HepG2 (cell line): ENCODE measurements around the gene CPHXL2. TPM values are rescaled to one million over a fixed set of nuclear protein-coding genes. Genes with fewer than 3 reads are reported as not detected.
A peak's percentile ranks its signal among the peaks of the same experiment; 100 is the strongest.

Source experiments
- ATAC-seq: fragments of 200-7000 bp; cut with Tn5 transposase; 3 replicates; pipeline ENCODE4 v1.9.1; 2020; ENCODE audit warnings: mild to moderate bottlenecking, moderate library complexity
- BruUV-seq: library from RNA; stranded (reverse); fragments of 400-500 nt; replicated peaks from 2 replicates; lab custom pipeline; 2021; lab: Mats Ljungman, UMichigan
- CTCF ChIA-PET: fragments of 300-600 bp; formaldehyde crosslinking; extraction: SDS; loops from one replicate; lab custom pipeline; 2021; ENCODE audit warnings: low total read pairs, inconsistent platforms, low intra/inter-chr PET ratio; lab: Yijun Ruan, JAX
- POLR2A ChIA-PET: fragments of 350-600 bp; sonication (Branson Sonifier 250); formaldehyde crosslinking; loops from one replicate; lab custom pipeline; 2020; ENCODE audit warnings: antibody characterized with exemption, inconsistent platforms; lab: Yijun Ruan, JAX
- DNase-seq: peaks from one replicate; pipeline ENCODE4 v3.0.0-alpha.2; 2015; ENCODE audit warnings: low spot score
- FAIRE-seq: peaks from 3 replicates; lab custom pipeline; 2011; peaks lifted over from hg19 to GRCh38; lab: Jason Lieb, UNC
- H2AFZ ChIP-seq: one replicate; pipeline ENCODE4 v1.6.1; 2011; ENCODE audit warnings: low read length, inconsistent platforms
- H3K27ac ChIP-seq: fragments of 300-600 bp; 3 replicates; pipeline ENCODE4 v1.8.0; 2011; ENCODE audit warnings: mixed run types, mild to moderate bottlenecking, mixed read lengths, low read length, inconsistent platforms; ENCODE audit not compliant: insufficient read depth; ENCODE audit errors: extremely low read length
- H3K27me3 ChIP-seq, 2 experiments: fragments of 200-600 bp in 1 of 2; 2 replicates in 1 of 2; 3 replicates in 1 of 2; pipeline versions ENCODE4 v1.6.0 to v1.8.0; 2011; ENCODE audit warnings: low read length in 2 of 2, mild to moderate bottlenecking in 2 of 2, moderate library complexity in 2 of 2, inconsistent platforms in 1 of 2; ENCODE audit not compliant: insufficient read depth in 2 of 2, control insufficient read depth in 1 of 2
- H3K36me3 ChIP-seq, 2 experiments: fragments of 200-600 bp in 1 of 2; replicated peaks in 1 of 2; 2 replicates in 1 of 2; 3 replicates in 1 of 2; pipeline versions ENCODE4 v1.5.1 to v1.8.0; 2011; ENCODE audit warnings: low read length in 2 of 2, inconsistent platforms in 1 of 2; ENCODE audit not compliant: insufficient read depth in 2 of 2, control insufficient read depth in 1 of 2
- H3K4me1 ChIP-seq: 2 replicates; pipeline ENCODE4 v1.5.1; 2012; ENCODE audit warnings: low read length, inconsistent platforms; ENCODE audit not compliant: insufficient read depth
- H3K4me2 ChIP-seq: 2 replicates; pipeline ENCODE4 v1.6.0; 2011; ENCODE audit warnings: low read depth, low read length, inconsistent platforms
- H3K4me3 ChIP-seq, 3 experiments: fragments of 200-600 bp in 1 of 3; sonication (generic), shearing (Covaris generic) in 1 of 3; replicated peaks in 1 of 3; 2 replicates each; pipeline ENCODE4 v1.5.1; 2011 to 2016; ENCODE audit warnings: low read length in 3 of 3, inconsistent platforms in 2 of 3, low read depth in 2 of 3, mild to moderate bottlenecking in 2 of 3, control low read depth in 1 of 3, mixed read lengths in 1 of 3; ENCODE audit not compliant: insufficient read depth in 1 of 3
- H3K79me2 ChIP-seq: one replicate; pipeline ENCODE4 v1.6.1; 2011; ENCODE audit warnings: low read length, inconsistent platforms; ENCODE audit not compliant: insufficient read depth
- H3K9ac ChIP-seq: 2 replicates; pipeline ENCODE4 v1.6.0; 2011; ENCODE audit warnings: mild to moderate bottlenecking, low read depth, low read length, inconsistent platforms; ENCODE audit not compliant: insufficient read depth
- H3K9me3 ChIP-seq: 2 replicates; pipeline ENCODE4 v1.5.1; 2012; ENCODE audit warnings: mild to moderate bottlenecking, low read length
- H4K20me1 ChIP-seq: 2 replicates; pipeline ENCODE4 v1.6.0; 2011; ENCODE audit warnings: inconsistent platforms, mild to moderate bottlenecking, low read length, moderate library complexity; ENCODE audit not compliant: insufficient read depth
- ADNP ChIP-seq: sonication (generic); formaldehyde crosslinking; IDR thresholded peaks from 2 replicates; pipeline ENCODE4 v1.4.0; 2020; ENCODE audit warnings: missing genetic modification reagents
- AFF4 ChIP-seq: sonication (generic); formaldehyde crosslinking; IDR thresholded peaks from 2 replicates; pipeline ENCODE4 v1.4.0; 2020; ENCODE audit warnings: missing genetic modification reagents
- ATF2 ChIP-seq: sonication (generic); formaldehyde crosslinking; IDR thresholded peaks from 2 replicates; pipeline ENCODE4 v1.4.0; 2020; ENCODE audit warnings: missing genetic modification reagents
- DNMT3B ChIP-seq: conservative IDR thresholded peaks from 2 replicates; pipeline ENCODE4 v1.6.1; 2016; ENCODE audit warnings: missing biosample characterization, control low read depth
- FOXP1 ChIP-seq, 2 experiments: fragments of 450-650 bp in 1 of 2; IDR thresholded peaks; 2 replicates each; pipeline ENCODE4 v1.6.1; 2017 to 2018; ENCODE audit warnings: antibody characterized with exemption in 1 of 2
- GATAD2A ChIP-seq: IDR thresholded peaks from 2 replicates; pipeline ENCODE4 v1.6.1; 2016
- HNF4G ChIP-seq, 2 experiments: sonication (generic) in 1 of 2; formaldehyde crosslinking in 1 of 2; IDR thresholded peaks; 2 replicates each; pipeline versions ENCODE4 v1.4.0 to v1.6.1; 2011 to 2020; ENCODE audit warnings: borderline replicate concordance in 2 of 2, low read depth in 2 of 2, mild to moderate bottlenecking in 2 of 2, low read length in 1 of 2, missing genetic modification reagents in 1 of 2, moderate library complexity in 1 of 2
- IKZF1 ChIP-seq: fragments of 450-650 bp; IDR thresholded peaks from 2 replicates; pipeline ENCODE4 v1.7.1; 2016
- JDP2 ChIP-seq: sonication (generic); formaldehyde crosslinking; IDR thresholded peaks from 2 replicates; pipeline ENCODE4 v1.8.1; 2022; ENCODE audit warnings: missing genetic modification reagents, borderline replicate concordance
- MAFK ChIP-seq, 2 experiments: IDR thresholded peaks in 1 of 2; conservative IDR thresholded peaks in 1 of 2; 2 replicates each; pipeline ENCODE4 v1.6.1; 2011; ENCODE audit warnings: improper control_type of control experiment in 2 of 2, low read length in 2 of 2
- TBX3 ChIP-seq: fragments of 450-650 bp; IDR thresholded peaks from 2 replicates; pipeline ENCODE4 v1.6.1; 2017; ENCODE audit warnings: antibody characterized with exemption, mild to moderate bottlenecking, inconsistent platforms, borderline replicate concordance
- THAP8 ChIP-seq: sonication (generic); formaldehyde crosslinking; IDR thresholded peaks from 2 replicates; pipeline ENCODE4 v1.5.1; 2020; ENCODE audit warnings: missing genetic modification reagents, mild to moderate bottlenecking, borderline replicate concordance
- ZNF343 ChIP-seq: sonication (generic); formaldehyde crosslinking; IDR thresholded peaks from 2 replicates; pipeline ENCODE4 v1.4.0; 2020; ENCODE audit warnings: mild to moderate bottlenecking, missing genetic modification reagents
- ZNF431 ChIP-seq: sonication (generic); formaldehyde crosslinking; IDR thresholded peaks from 2 replicates; pipeline ENCODE4 v1.9.0; 2022; ENCODE audit warnings: missing genetic modification reagents, low read depth, mild to moderate bottlenecking, borderline replicate concordance
- ZNF576 ChIP-seq: sonication (generic); formaldehyde crosslinking; IDR thresholded peaks from 2 replicates; pipeline ENCODE4 v1.4.0; 2020; ENCODE audit warnings: mild to moderate bottlenecking, missing genetic modification reagents
- WGBS: methylation state at CpG from one replicate; pipeline ENCODE4 v1.1.6; 2017; ENCODE audit warnings: low lambda C conversion rate; 5-methylcytosine and 5-hydroxymethylcytosine counted together
- in situ Hi-C: cut with HindIII; loops from 2 replicates; pipeline ENCODE4 v1.10.0; 2017; ENCODE audit warnings: low pct_unique_long_range_greater_than_20kb; ENCODE audit not compliant: extremely low pct_ligation_motif_present
- intact Hi-C: fragments of 100-400 bp; cut with micrococcal nuclease; formaldehyde crosslinking; loops from one replicate; pipeline ENCODE4 v1.10.0; 2022; ENCODE audit not compliant: unreplicated experiment
- polyA plus RNA-seq, 8 experiments: library from polyadenylated mRNA; depleted of rRNA in 3 of 8; stranded (reverse) in 7 of 8; unstranded in 1 of 8; fragments of >200 nt; fragmentation: Illumina TruSeq in 4 of 8; extraction: Trizol in 4 of 8; gene quantifications; 2 replicates each; pipeline versions ENCODE4 v1.2.1 to v1.2.3, GENCODE V29; 2011 to 2016; ENCODE audit warnings: low read depth in 4 of 8, missing spikeins in 1 of 8, mixed read lengths in 1 of 8; ENCODE audit not compliant: insufficient read depth in 1 of 8
- total RNA-seq, 5 experiments: library from RNA; depleted of rRNA; stranded (reverse); fragments of >200 nt; fragmentation: Illumina TruSeq; extraction: Trizol; gene quantifications; 2 replicates each; pipeline ENCODE4 v1.2.3, GENCODE V29; 2016; ENCODE audit warnings: low read depth in 1 of 5

Gene CPHXL2
- total and polyA plus RNA-seq, 2 of the 13 experiments (the other 11 are each of a cell fraction or from before 2014, with no cell fraction given), result not detected

- TF ChIP-seq HNF4G (IDR thresholded peaks at IDR 0.05; ENCODE audit: borderline replicate concordance, low read depth, low read length), result peak; percentile 53; the same call in 1 of the 2 replicates
- no peak for TF ChIP-seq HNF4G (CRISPR knock-in tag; IDR thresholded peaks at IDR 0.05; ENCODE audit: borderline replicate concordance, low read depth)
Measured at GRCh38 chr16:75621170-75621477, 55.7 kb downstream of the CPHXL2 start (continued).

GRCh38 chr16:75620326-75621169 is 56.3 kb downstream of the CPHXL2 start:
- no peaks in the 10 kb centered on the region for H4K20me1 ChIP-seq
- WGBS, result 97% methylated on average over 20 of the region's 20 CpGs
- no peak overlapping the region for H3K27ac ChIP-seq
- no peak overlapping the region for H2AFZ ChIP-seq
- H3K4me3 ChIP-seq, result no peak overlapping the region
- H3K4me1 ChIP-seq, result peaks cover 34% of the 10 kb centered on the region
- H3K4me2 ChIP-seq, result no peak overlapping the region
- no peak overlapping the region for H3K9ac ChIP-seq
- peaks cover 7% of the 10 kb centered on the region for H3K79me2 ChIP-seq
- TF ChIP-seq AFF4 (CRISPR knock-in tag), result no peak
- no peak for TF ChIP-seq ZNF576 (CRISPR knock-in tag)
- TF ChIP-seq DNMT3B (CRISPR knock-in tag), result no peak
- TF ChIP-seq THAP8 (CRISPR knock-in tag), result no peak
- no peak for TF ChIP-seq ATF2 (CRISPR knock-in tag)
- no peak for TF ChIP-seq FOXP1 (IDR thresholded peaks at IDR 0.05)
- no peak for TF ChIP-seq FOXP1 (CRISPR knock-in tag; IDR thresholded peaks at IDR 0.05)
- TF ChIP-seq JDP2 (CRISPR knock-in tag), result no peak
- TF ChIP-seq ZNF343, result no peak
- no peak for TF ChIP-seq TBX3
- TF ChIP-seq GATAD2A, result no peak
- TF ChIP-seq ADNP, result no peak
- TF ChIP-seq MAFK (conservative IDR thresholded peaks at IDR 0.05 in 1 of 2, IDR thresholded peaks at IDR 0.05 in 1 of 2; ENCODE audit: low read length in 2 of 2), result no peak
- no peak for TF ChIP-seq IKZF1
- no peak for TF ChIP-seq ZNF431 (CRISPR knock-in tag)
- no peak for ATAC-seq
- DNase-seq, result no peak
- CTCF ChIA-PET, result interaction anchor here (1.2 kb wide), 1 partner anchor 148 kb away, joined by 5 read pairs; no protein-coding TSS in a partner anchor
- in situ Hi-C loops, result no loop called here
- peaks cover 2 to 29% of the 10 kb centered on the region in 2 experiments; a peak in 4 of 5 replicates for H3K36me3 ChIP-seq
- intact Hi-C loops, result loop anchor here (1.0 to 5.0 kb wide), 3 partner anchors 26 to 149 kb away; partner anchors contain the start of gene TMEM231
- no TSS peak for BruUV-seq
- POLR2A ChIA-PET, result interaction anchor here (2.9 kb wide), 1 partner anchor 104 kb away, joined by 16 read pairs; no protein-coding TSS in a partner anchor
- FAIRE-seq, result no peak
- no peaks in the 10 kb centered on the region; a peak in 1 of 5 replicates for H3K27me3 ChIP-seq
- no peaks in the 10 kb centered on the region for H3K9me3 ChIP-seq
